ENCODE data around the gene PTPRH. TPM values are rescaled to one million over a fixed set of nuclear protein-coding genes. Genes with fewer than 3 reads are reported as not detected.
"Not testable (repeated sequence)": the region's sequence is repeated elsewhere in the genome, so short reads cannot be mapped to it uniquely, and the experiment has no call there.

The PTPRH gene
- total RNA-seq, 1 donor from 2014 or later: 0.41 TPM

- FAIRE-seq: no peak
- no peak for DNase-seq (ENCODE audit: low spot score in 2 of 2)
These were observed 47.6 kb downstream of the PTPRH start for GRCh38 chr19:55161571-55162322.

DNA sequence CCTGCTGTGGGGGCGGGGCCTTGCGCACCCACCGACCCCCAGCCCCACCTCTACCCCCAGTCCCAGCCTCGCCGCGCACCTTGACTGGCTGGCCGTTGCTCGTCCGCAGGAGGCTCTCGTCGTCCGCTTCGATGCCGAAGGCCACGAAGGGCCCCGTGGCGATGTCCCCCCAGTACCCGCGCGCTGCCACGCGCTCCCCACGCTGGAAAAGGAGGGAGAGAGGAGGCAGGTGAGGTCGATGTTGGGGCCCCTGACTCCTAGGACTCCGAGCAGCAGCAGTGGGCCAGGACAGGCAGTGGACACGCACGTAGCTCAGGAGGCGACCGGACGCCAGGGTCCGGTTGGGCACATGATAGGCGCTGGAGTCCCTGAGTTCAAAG, 48.3 kb downstream of the PTPRH start:
- DNase-seq (ENCODE audit: low spot score in 2 of 2): no peak
- FAIRE-seq: no peak

DNA sequence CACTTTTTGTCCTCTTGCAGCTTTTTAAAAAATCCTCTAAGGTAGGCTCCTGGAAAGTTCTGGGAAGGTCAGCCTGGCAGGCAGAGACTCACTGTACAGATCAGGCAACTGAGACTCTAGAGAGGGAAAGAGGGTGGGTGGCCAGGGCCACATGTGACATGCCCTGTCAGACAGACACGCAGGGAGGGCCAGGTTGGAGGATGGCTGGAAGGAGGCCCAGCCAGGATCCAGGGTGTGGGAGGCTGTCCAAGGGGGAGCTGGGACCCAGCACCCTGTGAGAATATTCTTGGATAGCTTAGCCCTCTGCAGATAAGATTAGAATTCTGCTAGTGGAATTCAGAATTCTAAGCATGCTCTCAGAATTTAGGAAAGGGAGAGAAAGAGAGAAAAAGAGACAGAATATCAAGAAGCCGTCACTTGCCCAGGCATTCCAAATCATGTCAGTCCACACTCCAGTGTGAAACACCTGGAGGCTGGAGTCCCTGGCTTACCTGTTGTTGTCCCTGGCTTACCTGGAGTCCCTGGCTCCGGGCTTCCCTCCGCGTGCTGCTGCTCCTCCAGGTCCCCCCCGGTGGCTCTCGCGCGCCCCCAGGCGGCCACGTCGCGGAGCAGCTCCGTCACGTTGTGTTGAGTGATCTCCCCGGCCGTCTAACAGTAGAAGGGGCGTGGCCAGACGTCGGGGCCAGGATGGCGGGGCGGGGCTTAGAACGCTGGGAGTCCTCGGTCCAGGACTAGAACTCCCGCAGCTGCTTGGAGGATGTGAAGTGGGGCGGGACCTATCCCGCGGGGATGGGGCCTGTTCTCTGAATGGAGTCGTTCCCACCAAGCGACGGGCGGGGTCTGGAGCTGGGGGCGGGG, 48.9 kb downstream of the PTPRH start:
- DNase-seq (ENCODE audit: low spot score in 2 of 2): peak; percentile 74 to 92
- no peak for FAIRE-seq

GRCh38 chr19:55158848-55159749, 50.2 kb downstream of the PTPRH start:
- DNase-seq (ENCODE audit: low spot score in 2 of 2) (no peak), FAIRE-seq (no peak)

DNA sequence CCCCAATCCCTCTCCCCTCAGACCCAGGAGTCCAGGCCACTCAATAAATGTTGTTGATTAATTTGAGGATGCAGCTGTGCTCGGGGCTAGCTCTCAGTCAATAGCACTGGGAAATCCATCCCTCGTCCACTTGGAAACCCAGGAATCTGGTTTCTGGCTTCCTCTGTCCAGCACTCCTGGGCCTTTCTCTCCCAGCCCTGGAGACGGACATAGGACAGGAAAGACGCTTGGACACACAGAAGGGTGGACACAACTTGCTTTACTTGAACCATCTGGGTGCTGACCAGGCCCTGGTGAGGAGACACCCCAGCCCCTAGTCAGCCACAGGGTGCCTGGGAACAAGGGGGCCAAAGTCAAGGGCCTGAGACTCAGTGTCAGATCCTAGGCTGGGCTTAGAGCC, 50.9 kb downstream of the PTPRH start:
- FAIRE-seq (no peak), DNase-seq (ENCODE audit: low spot score in 2 of 2) (no peak)

- FAIRE-seq (no peak), DNase-seq (ENCODE audit: low spot score in 2 of 2) (no peak)
These were observed 52.0 kb downstream of the PTPRH start, which contains the start of gene TNNI3 for GRCh38 chr19:55157064-55157908. TSS of gene TNNI3 (minus strand) at chr19:55157732. CDS start at chr19:55157589, 143 bp downstream.

DNA sequence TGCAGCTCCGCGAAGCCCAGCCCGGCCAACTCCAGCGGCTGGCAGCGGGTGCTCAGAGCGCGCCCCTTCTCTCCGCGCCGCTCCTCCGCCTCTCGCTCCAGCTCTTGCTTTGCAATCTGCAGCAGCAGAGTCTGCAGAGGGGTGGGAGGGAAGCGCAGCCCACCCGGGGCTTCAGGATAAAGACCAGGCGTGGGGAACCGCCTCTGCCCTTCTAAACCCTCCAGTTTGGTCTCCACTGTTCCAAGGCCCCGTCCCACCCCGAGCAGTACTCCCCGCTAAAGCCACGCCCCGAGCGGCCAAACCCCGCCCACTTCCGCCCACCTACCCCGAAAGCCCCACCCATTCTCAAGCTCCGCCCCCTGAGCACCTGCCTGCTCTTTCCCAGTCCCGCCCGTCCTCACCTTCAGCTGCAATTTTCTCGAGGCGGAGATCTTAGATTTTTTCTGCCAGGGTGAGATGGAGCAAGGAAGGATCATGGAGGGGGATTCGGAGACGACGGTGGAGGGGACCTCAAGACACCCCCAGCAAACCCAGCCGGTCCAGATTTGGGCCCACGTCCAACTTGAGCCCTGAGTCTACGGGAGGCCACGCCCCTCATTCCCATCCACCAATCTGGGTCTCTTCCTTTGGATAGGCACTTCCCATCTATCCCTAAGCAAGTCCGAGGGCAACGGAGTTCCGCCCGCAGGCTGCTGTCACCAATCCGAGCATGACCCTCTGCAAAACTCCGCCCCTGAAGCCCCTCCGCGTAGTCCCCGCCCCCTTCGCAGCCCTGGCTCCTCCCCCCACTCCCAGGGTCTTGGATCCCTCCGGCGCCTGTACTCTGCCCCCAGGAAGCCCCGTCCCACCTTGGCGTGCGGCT, 52.9 kb downstream of the PTPRH start:
- FAIRE-seq (no peak), DNase-seq (ENCODE audit: low spot score in 2 of 2) (peak; percentile 35 to 71)

DNA sequence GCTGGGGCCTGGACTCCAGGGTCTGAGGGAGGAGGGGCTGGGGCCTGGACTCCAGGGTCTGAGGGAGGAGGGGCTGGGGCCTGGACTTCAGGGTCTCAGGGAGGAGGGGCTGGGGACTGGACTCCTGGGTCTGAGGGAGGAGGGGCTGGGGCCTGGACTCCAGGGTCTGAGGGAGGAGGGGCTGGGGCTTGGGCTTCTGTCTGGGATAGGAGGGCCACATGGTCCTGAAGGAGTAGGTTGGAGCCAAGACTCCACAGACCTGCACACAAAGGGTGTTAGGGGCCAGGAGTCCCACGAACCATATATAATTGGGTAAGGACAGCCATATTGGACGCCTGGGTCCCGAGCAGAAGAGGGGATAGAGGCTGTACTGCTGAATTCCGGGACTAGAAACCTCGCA, 53.5 kb downstream of the PTPRH start:
- FAIRE-seq; DNase-seq (ENCODE audit: low spot score in 2 of 2): not testable (repeated sequence)

GRCh38 chr19:55153652-55154264, 55.5 kb downstream of the PTPRH start:
- DNase-seq (ENCODE audit: low spot score in 2 of 2) (no peak), FAIRE-seq (no peak)

DNA sequence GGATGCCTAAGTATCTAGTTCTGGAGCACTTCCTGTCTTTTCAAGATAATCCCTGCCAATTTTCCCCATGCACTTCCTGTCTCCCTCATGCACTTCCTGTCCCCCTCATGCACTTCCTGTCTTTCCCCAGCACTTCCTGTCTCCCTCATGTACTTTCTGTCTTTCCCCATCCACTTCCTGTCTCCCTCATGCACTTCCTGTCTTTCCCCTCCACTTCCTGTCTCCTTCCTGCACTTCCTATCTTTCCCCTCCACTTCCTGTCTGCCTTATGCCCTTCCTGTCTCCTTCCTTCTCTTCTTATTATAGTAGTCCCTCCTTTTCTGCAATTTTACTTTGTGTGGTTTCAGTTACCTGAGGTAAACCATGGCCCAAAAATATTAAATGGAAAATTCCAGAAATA, 57.3 kb downstream of the PTPRH start:
- DNase-seq (ENCODE audit: low spot score in 2 of 2): no peak
- FAIRE-seq: no peak

- no peak for DNase-seq (ENCODE audit: low spot score in 2 of 2)
- FAIRE-seq: no peak
These were observed 60.0 kb downstream of the PTPRH start, which contains the start of gene TNNT1 for GRCh38 chr19:55149078-55150003. TSS of gene TNNT1 (minus strand) at chr19:55149206. CDS start at chr19:55147157, 2,049 bp downstream.

- DNase-seq (ENCODE audit: low spot score in 2 of 2): no peak
- no peak for FAIRE-seq
These were observed 61.6 kb downstream of the PTPRH start for GRCh38 chr19:55147545-55148251.

GRCh38 chr19:55146705-55147273, 62.5 kb downstream of the PTPRH start:
- FAIRE-seq (no peak), DNase-seq (ENCODE audit: low spot score in 2 of 2) (no peak)

DNA sequence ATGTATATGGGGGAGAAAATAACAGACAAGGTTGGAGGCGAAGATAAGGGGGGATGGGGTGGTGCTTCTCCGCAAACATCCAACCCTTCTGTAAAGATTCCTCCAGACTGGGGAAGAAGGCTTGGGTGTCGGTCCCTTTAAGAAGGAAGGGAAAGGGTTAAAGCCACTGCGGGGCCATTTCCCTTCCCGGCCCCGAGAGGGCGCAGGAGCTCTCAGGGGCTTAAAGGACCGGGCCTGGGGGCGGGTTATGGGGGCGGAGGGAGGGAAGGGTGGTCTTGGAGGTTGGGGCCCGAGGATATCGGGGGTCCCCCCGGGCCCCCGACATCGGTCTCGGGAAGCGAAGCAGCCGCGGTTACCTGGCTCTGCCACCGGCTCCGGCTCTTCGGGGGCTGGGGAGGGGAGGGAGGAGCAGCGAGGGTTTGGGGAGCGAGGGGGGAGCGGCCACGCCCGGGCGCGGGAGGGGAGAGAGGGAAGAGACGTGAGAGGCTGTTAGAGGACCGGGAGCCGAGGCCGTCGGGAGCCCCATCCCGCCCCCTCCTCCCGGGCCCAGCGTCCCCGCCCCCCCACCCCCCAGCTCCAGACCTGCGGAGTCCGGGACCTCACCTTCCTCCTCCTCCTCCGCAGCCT, 63.1 kb downstream of the PTPRH start:
- FAIRE-seq: no peak
- no peak for DNase-seq (ENCODE audit: low spot score in 2 of 2)

GRCh38 chr19:55145232-55145631, 64.1 kb downstream of the PTPRH start:
- no peak for FAIRE-seq

GRCh38 chr19:55141696-55142095, 67.6 kb downstream of the PTPRH start:
- FAIRE-seq (no peak), DNase-seq (ENCODE audit: low spot score in 2 of 2) (no peak)

More at GRCh38 chr19:55145232-55145631, 64.1 kb downstream of the PTPRH start:
- no peak for DNase-seq (ENCODE audit: low spot score in 2 of 2)
